Natural killer cell (primary cell): ENCODE measurements around the gene TMEM170A. TPM values are rescaled to one million over a fixed set of nuclear protein-coding genes. Genes with fewer than 3 reads are reported as not detected.

Experiments used
- ATAC-seq, 3 donors: fragments of 150-1000 bp in 2 of 3; fragments of 200-7000 bp in 1 of 3; cut with Tn5 transposase; 1 replicate in 1 of 3; 2 replicates in 2 of 3; pipeline ENCODE4 v1.10.0; 2021; ENCODE audit warnings: mild to moderate bottlenecking in 2 of 3, moderate library complexity in 2 of 3
- DNase-seq, 2 donors: peaks; one replicate each; pipeline versions ENCODE4 v3.0.0 to v3.0.0-alpha.2; 2013 to 2021; ENCODE audit warnings: mixed read lengths in 1 of 2
- H3K27ac ChIP-seq: one replicate; pipeline ENCODE4 v1.5.1; 2013; ENCODE audit warnings: mild to moderate bottlenecking, low read length
- H3K27me3 ChIP-seq: one replicate; pipeline ENCODE4 v1.6.1; 2013; ENCODE audit warnings: low read length; ENCODE audit not compliant: control insufficient read depth, insufficient read depth
- H3K36me3 ChIP-seq: one replicate; pipeline ENCODE4 v1.6.1; 2013; ENCODE audit warnings: low read length; ENCODE audit not compliant: control insufficient read depth, insufficient read depth
- H3K4me1 ChIP-seq: one replicate; pipeline ENCODE4 v1.6.1; 2013; ENCODE audit warnings: low read length; ENCODE audit not compliant: control insufficient read depth, insufficient read depth
- H3K4me3 ChIP-seq: one replicate; pipeline ENCODE4 v1.5.1; 2013; ENCODE audit warnings: low read length
- H3K9me3 ChIP-seq: one replicate; pipeline ENCODE4 v1.6.1; 2013; ENCODE audit warnings: low read length; ENCODE audit not compliant: control insufficient read depth, insufficient read depth
- H3K27ac Mint-ChIP-seq, 2 donors: one replicate each; pipeline ENCODE4 v1.8.0; 2022; ENCODE audit warnings: mild to moderate bottlenecking in 2 of 2, mixed read lengths in 2 of 2, moderate library complexity in 1 of 2
- H3K27me3 Mint-ChIP-seq, 2 donors: one replicate each; pipeline ENCODE4 v1.8.0; 2022; ENCODE audit warnings: low read depth in 2 of 2, mixed read lengths in 2 of 2
- H3K36me3 Mint-ChIP-seq: one replicate; pipeline ENCODE4 v1.8.0; 2022; ENCODE audit warnings: mixed read lengths
- H3K4me1 Mint-ChIP-seq, 2 donors: one replicate each; pipeline ENCODE4 v1.8.0; 2022; ENCODE audit warnings: mixed read lengths in 2 of 2
- H3K4me3 Mint-ChIP-seq: one replicate; pipeline ENCODE4 v1.8.0; 2022; ENCODE audit warnings: mild to moderate bottlenecking, moderate library complexity, mixed read lengths
- H3K9me3 Mint-ChIP-seq, 2 donors: one replicate each; pipeline ENCODE4 v1.8.0; 2022; ENCODE audit warnings: mixed read lengths in 2 of 2
- WGBS: methylation state at CpG from one replicate; pipeline ENCODE4 v1.1.7; 2013; ENCODE audit warnings: missing lambda C conversion rate; ENCODE audit not compliant: insufficient coverage; 5-methylcytosine and 5-hydroxymethylcytosine counted together
- intact Hi-C: fragments of 100-400 bp; cut with micrococcal nuclease; formaldehyde crosslinking; loops from one replicate; pipeline ENCODE4 v1.14.2; 2022
- total RNA-seq, 4 donors: library from RNA; stranded (reverse); fragments of 120-200 nt in 1 of 4; gene quantifications; one replicate each; pipeline versions ENCODE4 v1.2.3 to v1.2.4, GENCODE V29; 2013 to 2022
- TF ChIP-seq, protein P1 (sequence below): fragments of 200-600 bp; IDR thresholded peaks from one replicate; pipeline ENCODE4 v1.8.0; 2022; ENCODE audit warnings: antibody characterized with exemption

TMEM170A gene
- total RNA-seq, 3 donors from 2014 or later (not counting 1 experiment from before 2014, with no cell fraction given), result 51.5 to 61.0 (median 53.9) TPM

- TF ChIP-seq, protein P1, sequence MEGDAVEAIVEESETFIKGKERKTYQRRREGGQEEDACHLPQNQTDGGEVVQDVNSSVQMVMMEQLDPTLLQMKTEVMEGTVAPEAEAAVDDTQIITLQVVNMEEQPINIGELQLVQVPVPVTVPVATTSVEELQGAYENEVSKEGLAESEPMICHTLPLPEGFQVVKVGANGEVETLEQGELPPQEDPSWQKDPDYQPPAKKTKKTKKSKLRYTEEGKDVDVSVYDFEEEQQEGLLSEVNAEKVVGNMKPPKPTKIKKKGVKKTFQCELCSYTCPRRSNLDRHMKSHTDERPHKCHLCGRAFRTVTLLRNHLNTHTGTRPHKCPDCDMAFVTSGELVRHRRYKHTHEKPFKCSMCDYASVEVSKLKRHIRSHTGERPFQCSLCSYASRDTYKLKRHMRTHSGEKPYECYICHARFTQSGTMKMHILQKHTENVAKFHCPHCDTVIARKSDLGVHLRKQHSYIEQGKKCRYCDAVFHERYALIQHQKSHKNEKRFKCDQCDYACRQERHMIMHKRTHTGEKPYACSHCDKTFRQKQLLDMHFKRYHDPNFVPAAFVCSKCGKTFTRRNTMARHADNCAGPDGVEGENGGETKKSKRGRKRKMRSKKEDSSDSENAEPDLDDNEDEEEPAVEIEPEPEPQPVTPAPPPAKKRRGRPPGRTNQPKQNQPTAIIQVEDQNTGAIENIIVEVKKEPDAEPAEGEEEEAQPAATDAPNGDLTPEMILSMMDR, result no peak
Observed at GRCh38 chr16:75423723-75424104, 40.8 kb downstream of the TMEM170A start.

GRCh38 chr16:75421820-75422126, 42.7 kb downstream of the TMEM170A start:
- Histone ChIP-seq H3K4me1 (peaks cover 4% of the 10 kb centered on the region), H3K36me3 (no peaks in the 10 kb centered on the region), H3K27me3 (no peaks in the 10 kb centered on the region), H3K9me3 (no peaks in the 10 kb centered on the region), H3K27ac (no peak overlapping the region), H3K4me3 (no peak overlapping the region)
- Mint-ChIP-seq H3K4me3 (no peak overlapping the region), H3K9me3 (no peaks in the 10 kb centered on the region), H3K27ac (peak overlapping the region; percentile 29 to 76), H3K27me3 (no peaks in the 10 kb centered on the region), H3K4me1 (peaks cover 16 to 23% of the 10 kb centered on the region in 2 donors), H3K36me3 (no peaks in the 10 kb centered on the region)
- DNase-seq (no peak), ATAC-seq (no peak)
- 95% methylated on average over 1 of the region's 1 CpG for WGBS
- TF ChIP-seq, protein P1, result no peak
- intact Hi-C loops, result no loop called here

More at GRCh38 chr16:75423723-75424104, 40.8 kb downstream of the TMEM170A start:
- Mint-ChIP-seq H3K27me3 (no peaks in the 10 kb centered on the region), H3K4me1 (peaks cover 8 to 27% of the 10 kb centered on the region in 2 donors), H3K9me3 (no peaks in the 10 kb centered on the region), H3K36me3 (no peaks in the 10 kb centered on the region), H3K4me3 (no peak overlapping the region), H3K27ac (no peak overlapping the region)
- DNase-seq (no peak), ATAC-seq (no peak)
- whole genome bisulfite sequencing, result 96% methylated on average over 4 of the region's 4 CpGs
- H3K9me3 ChIP-seq, result no peaks in the 10 kb centered on the region
- no peak overlapping the region for H3K4me3 ChIP-seq
- no peaks in the 10 kb centered on the region for H3K27me3 ChIP-seq
- no peak overlapping the region for H3K27ac ChIP-seq
- H3K36me3 ChIP-seq, result no peaks in the 10 kb centered on the region
- H3K4me1 ChIP-seq, result peaks cover 4% of the 10 kb centered on the region
- intact Hi-C loops, result no loop called here

DNA sequence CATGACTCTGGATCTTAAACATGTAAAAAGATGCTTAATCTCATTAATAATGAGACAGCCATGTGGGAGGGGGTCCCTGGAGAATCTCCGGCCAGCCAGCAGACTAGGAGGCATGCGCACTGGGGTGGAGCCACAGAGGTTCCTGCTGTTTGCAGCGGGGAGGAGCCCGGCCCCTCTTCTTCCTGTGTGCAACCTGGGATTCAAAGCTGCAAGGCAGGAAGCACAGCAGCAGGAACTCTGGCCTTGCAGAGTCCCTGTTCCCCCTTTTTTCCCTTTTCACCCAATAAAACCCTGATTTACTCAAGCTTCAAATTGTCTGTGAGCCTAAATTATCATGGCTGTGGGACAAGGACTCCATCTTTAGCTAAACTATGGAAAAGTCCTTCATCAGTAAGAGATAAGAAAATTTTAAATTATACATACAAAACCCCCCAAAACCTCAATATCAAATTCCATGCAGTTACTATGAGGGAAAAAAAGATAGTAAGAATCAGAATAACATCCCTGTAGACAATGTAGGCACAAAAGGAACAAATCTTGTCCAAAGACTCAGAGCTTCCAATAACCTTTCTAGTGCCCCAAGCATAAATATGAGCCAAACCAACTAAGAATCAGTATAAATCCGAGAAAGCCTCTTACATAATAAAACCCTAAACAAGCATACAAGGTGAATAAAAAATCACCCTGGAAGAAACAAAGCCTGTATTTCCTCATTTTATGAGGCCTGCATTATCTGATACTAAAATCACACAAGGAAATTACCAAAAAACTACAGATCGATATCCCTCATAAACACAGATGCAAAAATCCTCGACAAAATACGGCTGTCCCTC, 43.3 kb downstream of the TMEM170A start:
- no peaks in the 10 kb centered on the region for H3K36me3 Mint-ChIP-seq
- ATAC-seq (peak in 1 of 3 donors; percentile 40), DNase-seq (peak in 1 of 2 donors; percentile 37)
- no peaks in the 10 kb centered on the region for H3K9me3 Mint-ChIP-seq
- H3K4me1 Mint-ChIP-seq, result peaks cover 16 to 23% of the 10 kb centered on the region in 2 donors
- H3K4me1 ChIP-seq, result peaks cover 4% of the 10 kb centered on the region
- no peak overlapping the region for H3K27ac ChIP-seq
- intact Hi-C loops, result no loop called here
- TF ChIP-seq, protein P1, result no peak
- peak overlapping the region; percentile 29 to 76 for H3K27ac Mint-ChIP-seq
- H3K4me3 ChIP-seq, result no peak overlapping the region
- no peaks in the 10 kb centered on the region for H3K9me3 ChIP-seq
- peak overlapping the region; percentile 10 for H3K4me3 Mint-ChIP-seq
- H3K27me3 Mint-ChIP-seq, result no peaks in the 10 kb centered on the region
- 27% methylated on average over 8 of the region's 8 CpGs for WGBS
- no peaks in the 10 kb centered on the region for H3K27me3 ChIP-seq
- H3K36me3 ChIP-seq, result no peaks in the 10 kb centered on the region
